GM12878 (cell line): ENCODE measurements around the gene JAML. TPM values are rescaled to one million over a fixed set of nuclear protein-coding genes. Genes with fewer than 3 reads are reported as not detected.

Experiments
- ATAC-seq: fragments of 200-7000 bp; cut with Tn5 transposase; 3 replicates; pipeline ENCODE4 v1.9.1; 2020; ENCODE audit warnings: mild to moderate bottlenecking, moderate library complexity
- BruUV-seq: library from RNA; stranded (reverse); fragments of 400-500 nt; replicated peaks from 2 replicates; lab custom pipeline; 2021; lab: Mats Ljungman, UMichigan
- CTCF ChIA-PET: fragments of 300-600 bp; sonication (Branson Sonifier 250); formaldehyde crosslinking; extraction: SDS; loops from one replicate; lab custom pipeline; 2021; ENCODE audit warnings: inconsistent platforms; lab: Yijun Ruan, JAX
- POLR2A ChIA-PET: fragments of 350-600 bp; formaldehyde crosslinking; extraction: SDS; loops from one replicate; lab custom pipeline; 2021; ENCODE audit warnings: inconsistent platforms; lab: Charles Lee
- RAD21 ChIA-PET: fragments of 300-600 bp; sonication (Branson Sonifier 250); formaldehyde crosslinking; loops from one replicate; lab custom pipeline; 2023; ENCODE audit warnings: antibody characterized with exemption; ENCODE audit not compliant: unreplicated experiment; lab: Charles Lee
- SMC1A ChIA-PET: fragments of 300-600 bp; sonication (Branson Sonifier 250); formaldehyde crosslinking; loops from one replicate; lab custom pipeline; 2023; ENCODE audit not compliant: unreplicated experiment, uncharacterized antibody; lab: Charles Lee
- DNase-seq: peaks from one replicate; pipeline ENCODE4 v3.0.0-alpha.2; 2011; ENCODE audit warnings: low read depth, low spot score
- FAIRE-seq: peaks from 3 replicates; lab custom pipeline; 2011; peaks lifted over from hg19 to GRCh38; lab: Jason Lieb, UNC
- H2AFZ ChIP-seq: 2 replicates; pipeline ENCODE4 v1.6.0; 2011; ENCODE audit warnings: low read depth, low read length, control low read depth; ENCODE audit not compliant: control insufficient read depth
- H3K27ac ChIP-seq: 2 replicates; pipeline ENCODE4 v1.5.1; 2011; ENCODE audit warnings: control low read depth; ENCODE audit not compliant: control insufficient read depth, insufficient read depth
- H3K27me3 ChIP-seq, 2 experiments: replicated peaks in 1 of 2; 2 replicates each; pipeline versions ENCODE4 v1.6.0 to v1.6.1; 2011; ENCODE audit warnings: low read length in 1 of 2; ENCODE audit not compliant: control insufficient read depth in 2 of 2, insufficient read depth in 2 of 2
- H3K36me3 ChIP-seq, 2 experiments: 2 replicates each; pipeline ENCODE4 v1.5.1; 2011; ENCODE audit warnings: low read length in 1 of 2; ENCODE audit not compliant: control insufficient read depth in 2 of 2, insufficient read depth in 2 of 2
- H3K4me1 ChIP-seq: 2 replicates; pipeline ENCODE4 v1.6.1; 2011; ENCODE audit warnings: mild to moderate bottlenecking, low read length, moderate library complexity, mixed read lengths; ENCODE audit not compliant: control insufficient read depth, insufficient read depth
- H3K4me2 ChIP-seq: 2 replicates; pipeline ENCODE4 v1.6.0; 2011; ENCODE audit warnings: control low read depth; ENCODE audit not compliant: control insufficient read depth, insufficient read depth
- H3K4me3 ChIP-seq: fragments of 200-600 bp; sonication (generic); 2 replicates; pipeline ENCODE4 v1.5.1; 2016
- H3K79me2 ChIP-seq: 2 replicates; pipeline ENCODE4 v1.6.0; 2011; ENCODE audit warnings: low read length; ENCODE audit not compliant: control insufficient read depth, insufficient read depth
- H3K9ac ChIP-seq: 2 replicates; pipeline ENCODE4 v1.8.0; 2011; ENCODE audit warnings: low read length, control low read depth, mixed read lengths; ENCODE audit not compliant: control insufficient read depth, insufficient read depth
- H3K9me3 ChIP-seq: replicated peaks from 3 replicates; pipeline ENCODE4 v1.5.1; 2011; ENCODE audit warnings: mild to moderate bottlenecking, low read length; ENCODE audit not compliant: control insufficient read depth, insufficient read depth
- H4K20me1 ChIP-seq: 2 replicates; pipeline ENCODE4 v1.6.0; 2011; ENCODE audit not compliant: control insufficient read depth, insufficient read depth
- E4F1 ChIP-seq: fragments of 450-650 bp; IDR thresholded peaks from 2 replicates; pipeline ENCODE4 v1.6.1; 2018; ENCODE audit warnings: borderline replicate concordance, mild to moderate bottlenecking; ENCODE audit not compliant: partially characterized antibody
- NFYA ChIP-seq: IDR thresholded peaks from 2 replicates; pipeline ENCODE4 v1.6.1; 2011; ENCODE audit warnings: low read depth, mild to moderate bottlenecking, low read length, improper control_type of control experiment, borderline replicate concordance
- ZBTB40 ChIP-seq: fragments of 450-650 bp; IDR thresholded peaks from 2 replicates; pipeline ENCODE4 v1.6.1; 2016; ENCODE audit warnings: mild to moderate bottlenecking, moderate library complexity, borderline replicate concordance
- WGBS: methylation state at CpG from one replicate; pipeline ENCODE4 v1.1.6; 2016; ENCODE audit warnings: low lambda C conversion rate; ENCODE audit not compliant: insufficient replicate concordance, insufficient coverage; ENCODE audit errors: missing lambda C conversion rate; 5-methylcytosine and 5-hydroxymethylcytosine counted together
- in situ Hi-C: fragments of 300-500 bp; cut with MboI; formaldehyde crosslinking; loops from 9 replicates; pipeline ENCODE4 v1.14.3; 2018; ENCODE audit warnings: mixed read lengths
- intact Hi-C: fragments of 100-400 bp; cut with micrococcal nuclease; formaldehyde crosslinking; loops from one replicate; pipeline ENCODE4 v1.14.2; 2022; ENCODE audit not compliant: unreplicated experiment
- polyA plus RNA-seq, 11 experiments: library from polyadenylated mRNA; depleted of rRNA in 4 of 11; unstranded in 6 of 11; stranded (reverse) in 5 of 11; fragments of >200 nt; fragmentation: Nextera tagmentation in 4 of 11; fragmentation: Illumina TruSeq in 1 of 11; extraction: Ambion mirVana in 4 of 11; extraction: Trizol in 1 of 11; gene quantifications; 1 replicate in 1 of 11; 2 replicates in 10 of 11; pipeline versions ENCODE4 v1.2.1 to v1.2.3, GENCODE V29; 2011 to 2016; ENCODE audit warnings: inconsistent platforms in 2 of 11, missing spikeins in 2 of 11, low read depth in 1 of 11
- total RNA-seq, 4 experiments: library from RNA; depleted of rRNA in 3 of 4; stranded (reverse); fragments of >200 nt in 3 of 4; fragmentation: Illumina TruSeq in 1 of 4; extraction: Trizol in 1 of 4; gene quantifications; 2 replicates each; pipeline versions ENCODE4 v1.2.1 to v1.2.3, GENCODE V29; 2013 to 2021

The JAML gene
- total and polyA plus RNA-seq, 10 of the 15 experiments (the other 5 are each of a cell fraction or from before 2014, with no cell fraction given): 0.60 to 8.1 (median 3.5) TPM

- intact Hi-C loops: loop anchor here (2.0 kb wide), 2 partner anchors 17 to 47 kb away; no protein-coding TSS in a partner anchor
- no peak overlapping the region for H3K9ac ChIP-seq
- H3K27ac ChIP-seq: no peak overlapping the region
- H3K27me3 ChIP-seq: no peaks in the 10 kb centered on the region
- H2AFZ ChIP-seq: no peak overlapping the region
- H3K36me3 ChIP-seq: no peaks in the 10 kb centered on the region
- WGBS: 98% methylated on average over 3 of the region's 3 CpGs
- ATAC-seq (0 out of 3 replicates have a peak, but pooled peaks have one; percentile 3), DNase-seq (no peak), FAIRE-seq (no peak)
- H3K4me3 ChIP-seq: no peak overlapping the region
- no peaks in the 10 kb centered on the region for H4K20me1 ChIP-seq
- ChIA-PET CTCF (interaction anchor here (0.6 to 2.9 kb wide), 7 partner anchors 11 to 102 kb away, joined by 3 to 19 read pairs (median 4); partner anchors contain the start of gene JAML), POLR2A (interaction anchor here (0.6 to 2.2 kb wide), 7 partner anchors 20 to 299 kb away, joined by 3 to 6 read pairs (median 4); no protein-coding TSS in a partner anchor), SMC1A (interaction anchor here (0.7 to 6.9 kb wide), 14 partner anchors 9 to 193 kb away, joined by 3 to 42 read pairs (median 4); partner anchors contain the start of gene JAML), RAD21 (interaction anchor here (1.1 to 3.5 kb wide), 3 partner anchors 30 to 47 kb away, joined by 4 to 16 read pairs (median 9); no protein-coding TSS in a partner anchor)
- peaks cover 16% of the 10 kb centered on the region for H3K4me1 ChIP-seq
- no TSS peak for BruUV-seq
- in situ Hi-C loops: no loop called here
- H3K9me3 ChIP-seq: no peaks in the 10 kb centered on the region; the same call in 2 of the 3 replicates
- no peaks in the 10 kb centered on the region for H3K79me2 ChIP-seq
- TF ChIP-seq E4F1: no peak
- TF ChIP-seq NFYA: no peak
- TF ChIP-seq ZBTB40: peak; percentile 1; the same call in 1 of the 2 replicates
- H3K4me2 ChIP-seq: no peak overlapping the region
These were observed 21.2 kb upstream of the JAML start for GRCh38 chr11:118245936-118246562.
